Keratinocyte (primary cell): ENCODE results near the gene TP53BP2. TPM values are rescaled to one million over a fixed set of nuclear protein-coding genes. Genes with fewer than 3 reads are reported as not detected.

ENCODE experiments used
- DNase-seq: peaks from one replicate; pipeline ENCODE4 v3.0.0-alpha.2; 2011; ENCODE audit warnings: low read depth, missing footprints, low spot score
- FAIRE-seq: peaks from 2 replicates; lab custom pipeline; 2011; peaks lifted over from hg19 to GRCh38; lab: Jason Lieb, UNC
- H2AFZ ChIP-seq: 2 replicates; pipeline ENCODE4 v1.6.0; 2012; ENCODE audit warnings: low read length, control low read depth, inconsistent platforms; ENCODE audit not compliant: control insufficient read depth
- H3K27ac ChIP-seq: 2 replicates; pipeline ENCODE4 v1.5.1; 2011; ENCODE audit warnings: low read length; ENCODE audit not compliant: control insufficient read depth, insufficient read depth
- H3K27me3 ChIP-seq: 3 replicates; pipeline ENCODE4 v1.6.0; 2011; ENCODE audit warnings: low read length; ENCODE audit not compliant: control insufficient read depth, insufficient read depth; ENCODE audit errors: extremely low read depth
- H3K36me3 ChIP-seq, 2 experiments: 2 replicates in 1 of 2; 3 replicates in 1 of 2; pipeline ENCODE4 v1.5.1; 2011; ENCODE audit warnings: low read length in 2 of 2, mild to moderate bottlenecking in 1 of 2; ENCODE audit not compliant: control insufficient read depth in 2 of 2, insufficient read depth in 2 of 2; ENCODE audit errors: extremely low read depth in 1 of 2
- H3K4me1 ChIP-seq: 3 replicates; pipeline ENCODE4 v1.5.1; 2011; ENCODE audit warnings: low read length; ENCODE audit not compliant: control insufficient read depth, insufficient read depth; ENCODE audit errors: extremely low read depth
- H3K4me2 ChIP-seq: 3 replicates; pipeline ENCODE4 v1.6.0; 2011; ENCODE audit warnings: low read depth, low read length; ENCODE audit not compliant: control insufficient read depth, insufficient read depth; ENCODE audit errors: extremely low read depth
- H3K4me3 ChIP-seq, 3 experiments: fragments of 200-600 bp in 1 of 3; sonication (generic) in 1 of 3; 2 replicates in 2 of 3; 3 replicates in 1 of 3; pipeline ENCODE4 v1.5.1; 2011 to 2016; ENCODE audit warnings: low read length in 3 of 3, mild to moderate bottlenecking in 3 of 3, control low read depth in 2 of 3, inconsistent platforms in 1 of 3, low read depth in 1 of 3, mixed read lengths in 1 of 3, mixed run types in 1 of 3, moderate library complexity in 1 of 3; ENCODE audit not compliant: control insufficient read depth in 2 of 3, insufficient read depth in 2 of 3; ENCODE audit errors: extremely low read depth in 1 of 3
- H3K79me2 ChIP-seq: 2 replicates; pipeline ENCODE4 v1.6.0; 2012; ENCODE audit warnings: low read length; ENCODE audit not compliant: control insufficient read depth, insufficient read depth
- H3K9ac ChIP-seq: 3 replicates; pipeline ENCODE4 v1.6.0; 2011; ENCODE audit warnings: low read length; ENCODE audit not compliant: control insufficient read depth, insufficient read depth; ENCODE audit errors: extremely low read depth
- H3K9me1 ChIP-seq: 3 replicates; pipeline ENCODE4 v1.6.0; 2011; ENCODE audit warnings: low read length; ENCODE audit not compliant: control insufficient read depth, insufficient read depth; ENCODE audit errors: extremely low read depth
- H3K9me3 ChIP-seq: 2 replicates; pipeline ENCODE4 v1.5.1; 2012; ENCODE audit warnings: low read depth, low read length; ENCODE audit not compliant: control insufficient read depth
- H4K20me1 ChIP-seq: 3 replicates; pipeline ENCODE4 v1.6.0; 2011; ENCODE audit warnings: low read length; ENCODE audit not compliant: control insufficient read depth, insufficient read depth; ENCODE audit errors: extremely low read depth
- EZH2 ChIP-seq: IDR thresholded peaks from one replicate; pipeline ENCODE4 v1.6.1; 2012; ENCODE audit warnings: inconsistent platforms, mild to moderate bottlenecking, low read length, moderate library complexity
- dilution Hi-C: fragments of 300-500 bp; cut with MboI; formaldehyde crosslinking; loops from one replicate; pipeline ENCODE4 v1.7.0; 2020; ENCODE audit warnings: low sequenced_read_pairs; ENCODE audit not compliant: extremely low pct_ligation_motif_present
- polyA plus RNA-seq, 5 experiments: library from polyadenylated mRNA; depleted of rRNA in 3 of 5; stranded (reverse) in 3 of 5; stranded (forward) in 1 of 5; unstranded in 1 of 5; fragments of >200 nt; gene quantifications; 1 replicate in 1 of 5; 2 replicates in 3 of 5; 3 replicates in 1 of 5; pipeline versions ENCODE4 v1.2.1 to v1.2.3, GENCODE V29; 2011 to 2012; ENCODE audit warnings: missing spikeins in 2 of 5, low read depth in 1 of 5, low replicate concordance in 1 of 5
- TF ChIP-seq, protein P1 (sequence below), 3 experiments: IDR thresholded peaks in 1 of 3; conservative IDR thresholded peaks in 1 of 3; optimal IDR thresholded peaks in 1 of 3; 2 replicates in 2 of 3; 3 replicates in 1 of 3; pipeline versions ENCODE3 to v1.5.1; 2011; ENCODE audit warnings: low read length in 3 of 3, mild to moderate bottlenecking in 3 of 3, moderate library complexity in 2 of 3, control low read depth in 1 of 3, inconsistent platforms in 1 of 3; ENCODE audit not compliant: insufficient read depth in 2 of 3; ENCODE audit errors: extremely low read depth in 1 of 3

Gene TP53BP2
- polyA plus RNA-seq, 1 donor (not counting 4 experiments of a cell fraction or from before 2014, with no cell fraction given) = 22.5 TPM

- Histone ChIP-seq H3K9me3 (no peaks in the 10 kb centered on the region), H3K79me2 (peaks cover 2% of the 10 kb centered on the region), H3K4me3 (no peak overlapping the region), H3K36me3 (peaks cover 74 to 75% of the 10 kb centered on the region in 2 experiments), H4K20me1 (no peaks in the 10 kb centered on the region), H3K9me1 (no peaks in the 10 kb centered on the region), H3K27me3 (no peaks in the 10 kb centered on the region), H2AFZ (no peak overlapping the region), H3K9ac (no peak overlapping the region), H3K4me2 (no peak overlapping the region), H3K27ac (no peak overlapping the region), H3K4me1 (no peaks in the 10 kb centered on the region)
- TF ChIP-seq EZH2 = no peak
- TF ChIP-seq, protein P1, sequence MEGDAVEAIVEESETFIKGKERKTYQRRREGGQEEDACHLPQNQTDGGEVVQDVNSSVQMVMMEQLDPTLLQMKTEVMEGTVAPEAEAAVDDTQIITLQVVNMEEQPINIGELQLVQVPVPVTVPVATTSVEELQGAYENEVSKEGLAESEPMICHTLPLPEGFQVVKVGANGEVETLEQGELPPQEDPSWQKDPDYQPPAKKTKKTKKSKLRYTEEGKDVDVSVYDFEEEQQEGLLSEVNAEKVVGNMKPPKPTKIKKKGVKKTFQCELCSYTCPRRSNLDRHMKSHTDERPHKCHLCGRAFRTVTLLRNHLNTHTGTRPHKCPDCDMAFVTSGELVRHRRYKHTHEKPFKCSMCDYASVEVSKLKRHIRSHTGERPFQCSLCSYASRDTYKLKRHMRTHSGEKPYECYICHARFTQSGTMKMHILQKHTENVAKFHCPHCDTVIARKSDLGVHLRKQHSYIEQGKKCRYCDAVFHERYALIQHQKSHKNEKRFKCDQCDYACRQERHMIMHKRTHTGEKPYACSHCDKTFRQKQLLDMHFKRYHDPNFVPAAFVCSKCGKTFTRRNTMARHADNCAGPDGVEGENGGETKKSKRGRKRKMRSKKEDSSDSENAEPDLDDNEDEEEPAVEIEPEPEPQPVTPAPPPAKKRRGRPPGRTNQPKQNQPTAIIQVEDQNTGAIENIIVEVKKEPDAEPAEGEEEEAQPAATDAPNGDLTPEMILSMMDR (optimal IDR thresholded peaks at IDR 0.05 in 1 of 3, IDR thresholded peaks at IDR 0.05 in 1 of 3, conservative IDR thresholded peaks at IDR 0.05 in 1 of 3; ENCODE audit: extremely low read depth in 1 of 3, insufficient read depth in 2 of 3, low read length in 3 of 3) = no peak
- no peak for DNase-seq
- dilution Hi-C loops = no loop called here
- FAIRE-seq = no peak
These were observed 87.0 kb downstream of the TP53BP2 start for GRCh38 chr1:223758734-223759133.

- H3K9ac ChIP-seq = no peak overlapping the region
- peaks cover 76 to 77% of the 10 kb centered on the region in 2 experiments for H3K36me3 ChIP-seq
- H3K4me1 ChIP-seq = no peaks in the 10 kb centered on the region
- no peaks in the 10 kb centered on the region for H3K27me3 ChIP-seq
- FAIRE-seq = no peak
- no peaks in the 10 kb centered on the region for H4K20me1 ChIP-seq
- H3K4me2 ChIP-seq = no peak overlapping the region
- no peak overlapping the region for H3K27ac ChIP-seq
- peaks cover 4% of the 10 kb centered on the region for H3K79me2 ChIP-seq
- H3K4me3 ChIP-seq = no peak overlapping the region
- H2AFZ ChIP-seq = no peak overlapping the region
- TF ChIP-seq EZH2 = no peak
- TF ChIP-seq, protein P1 (optimal IDR thresholded peaks at IDR 0.05 in 1 of 3, IDR thresholded peaks at IDR 0.05 in 1 of 3, conservative IDR thresholded peaks at IDR 0.05 in 1 of 3; ENCODE audit: extremely low read depth in 1 of 3, insufficient read depth in 2 of 3, low read length in 3 of 3) = no peak
- dilution Hi-C loops = no loop called here
- H3K9me1 ChIP-seq = no peaks in the 10 kb centered on the region
- DNase-seq = no peak
- no peaks in the 10 kb centered on the region for H3K9me3 ChIP-seq
These were observed 88.7 kb downstream of the TP53BP2 start for GRCh38 chr1:223756806-223757700.
